ENCODE measurements around the gene ARFGEF3.

Gene ARFGEF3

DNA sequence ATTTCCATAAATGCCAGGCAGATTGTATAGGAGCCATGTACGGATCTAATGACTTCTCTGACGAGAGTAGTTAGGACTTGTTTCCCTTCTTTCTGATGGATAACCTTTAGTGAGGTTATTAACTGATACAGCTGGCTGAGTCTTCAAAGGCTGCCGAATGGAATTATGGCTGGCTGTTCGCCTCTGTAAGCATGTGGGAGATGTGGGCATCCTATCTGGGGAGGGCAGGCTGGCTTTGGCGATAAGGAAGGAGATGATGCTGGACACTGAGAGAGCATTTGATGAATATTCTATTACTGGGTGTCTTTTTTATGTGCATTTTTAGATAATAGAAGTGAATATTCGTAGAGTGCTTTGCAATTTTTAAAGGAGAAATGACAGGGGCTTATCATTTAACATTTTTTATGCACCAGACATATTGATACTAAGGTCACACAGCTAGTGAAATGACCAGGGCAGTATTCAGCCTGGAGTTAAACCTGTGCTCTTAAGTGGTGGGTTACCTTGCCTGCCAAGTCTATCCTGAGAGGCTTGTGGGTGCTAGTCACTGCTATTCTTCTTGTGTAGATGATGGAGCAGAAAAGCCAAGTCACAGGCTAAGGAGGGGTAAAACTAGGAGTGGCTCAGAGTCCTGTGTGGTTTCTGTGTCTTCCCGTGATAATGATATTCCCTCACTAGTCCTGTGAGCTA is 53.5 kb downstream of the ARFGEF3 start:
- no peak for DNase-seq (ENCODE audit: low read depth)

DNA sequence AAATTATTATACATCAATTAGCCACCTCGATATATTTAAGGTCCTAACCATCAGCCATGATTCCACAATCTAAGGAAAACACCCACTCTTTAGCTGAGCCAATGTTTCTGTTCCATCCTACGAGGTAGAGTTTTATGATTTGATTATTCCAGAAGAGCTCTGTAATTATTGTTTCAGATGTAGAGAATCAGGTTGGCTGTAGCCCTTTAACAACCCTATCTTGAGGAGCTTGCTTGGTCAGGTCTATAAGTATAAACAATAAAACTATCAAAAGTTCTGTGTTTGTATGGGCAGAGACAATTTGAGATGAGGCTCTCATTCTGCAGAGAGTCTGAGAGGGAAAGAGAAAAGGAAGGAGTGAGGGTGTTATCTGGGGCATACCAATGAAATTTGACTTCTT is 56.7 kb downstream of the ARFGEF3 start, which contains the start of gene PBOV1:
PBOV1 (minus strand) TSS at position 43 of the 400 bp plus-strand sequence. CDS start 96 bp downstream, outside the sequence.
- DNase-seq (ENCODE audit: low read depth): no peak

DNA sequence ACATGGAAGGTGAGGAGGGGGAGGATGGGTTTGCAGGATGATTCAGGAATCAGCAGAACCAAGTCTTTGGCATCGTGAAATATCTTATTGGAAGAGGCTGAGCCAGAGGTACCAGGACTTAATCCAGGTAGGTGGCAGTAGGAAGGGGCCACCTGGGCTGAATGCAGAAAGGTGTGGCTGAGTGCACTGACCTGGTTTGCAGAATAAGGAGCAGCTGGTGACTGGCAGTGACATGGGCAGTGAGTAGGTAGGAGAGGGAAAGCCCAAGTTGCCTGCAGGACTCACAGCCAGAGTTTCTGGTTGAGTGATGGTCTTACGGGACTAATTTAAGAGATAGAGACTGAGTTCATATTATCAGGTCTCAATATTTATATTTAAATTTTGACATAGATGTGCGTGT is 57.7 kb downstream of the ARFGEF3 start:
- DNase-seq (ENCODE audit: low read depth): no peak

DNA sequence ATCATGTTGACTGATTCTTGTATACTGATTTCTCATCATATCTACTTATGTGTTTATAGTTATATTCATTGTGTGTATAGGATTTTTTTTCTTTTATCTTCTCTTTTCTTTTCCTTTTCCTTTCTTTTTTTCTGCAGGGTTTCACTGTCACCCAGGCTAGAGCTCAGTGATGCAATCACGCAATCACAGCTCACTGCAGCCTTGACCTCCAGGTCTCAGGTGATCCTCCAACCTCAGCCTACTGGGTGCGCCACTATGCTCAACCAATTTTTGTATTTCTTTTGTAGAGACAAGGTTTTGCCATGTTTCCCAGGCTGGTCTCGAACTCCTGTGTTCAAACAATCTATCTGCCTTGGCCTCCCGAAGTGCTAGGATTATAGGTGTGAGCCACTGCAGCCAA is 58.2 kb downstream of the ARFGEF3 start:
- no peak for DNase-seq (ENCODE audit: low read depth)

DNA sequence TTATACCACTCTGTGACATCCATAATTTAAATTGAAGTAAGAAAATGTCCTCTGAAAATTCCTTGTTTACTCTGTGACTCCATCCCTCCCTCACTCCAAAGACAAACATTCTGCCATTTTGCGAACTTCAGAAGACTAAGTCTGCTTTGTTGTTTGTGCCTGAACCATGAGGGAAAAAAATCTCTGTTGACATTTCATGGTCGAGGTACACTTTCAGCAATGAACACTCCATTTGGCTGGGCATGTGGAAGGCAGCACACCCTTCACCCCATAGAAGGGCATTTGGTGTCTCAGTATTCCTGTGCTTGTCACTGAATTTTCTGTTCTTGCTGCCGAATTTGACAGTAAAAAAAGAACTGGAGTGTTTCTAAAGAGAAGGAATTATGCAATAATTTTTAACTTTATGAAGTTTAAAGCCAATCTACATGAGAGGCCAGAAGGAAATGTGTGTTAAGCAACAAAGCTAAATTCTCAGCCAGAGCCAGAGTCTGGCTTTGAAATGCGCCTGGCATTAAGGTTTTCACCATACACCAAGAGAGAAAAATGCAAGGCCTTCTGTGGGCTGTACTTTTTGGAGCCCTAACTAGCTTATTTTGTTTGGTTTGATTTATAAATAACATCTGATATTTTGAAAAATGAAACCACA is 61.3 kb downstream of the ARFGEF3 start:
- DNase-seq (ENCODE audit: low read depth): no peak

DNA sequence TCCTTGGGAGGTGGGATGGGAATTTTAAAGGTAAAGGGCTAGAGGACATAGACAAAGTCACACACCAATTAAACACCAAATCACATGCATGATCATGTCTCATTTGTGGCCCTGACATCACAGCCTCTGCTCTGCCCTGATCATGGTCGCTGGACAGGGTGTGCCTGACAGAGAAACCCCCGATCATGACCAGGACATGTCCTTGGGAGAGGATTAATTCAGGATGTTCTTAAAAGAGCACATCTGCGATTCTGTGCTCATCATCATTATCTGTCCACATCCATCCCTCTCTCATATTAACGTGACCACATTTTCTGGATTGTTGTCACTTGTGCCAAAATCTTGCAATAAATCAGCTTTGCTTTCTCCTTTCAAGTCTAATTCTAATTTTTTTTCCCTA is 64.2 kb downstream of the ARFGEF3 start:
- no peak for DNase-seq (ENCODE audit: low read depth)

DNA sequence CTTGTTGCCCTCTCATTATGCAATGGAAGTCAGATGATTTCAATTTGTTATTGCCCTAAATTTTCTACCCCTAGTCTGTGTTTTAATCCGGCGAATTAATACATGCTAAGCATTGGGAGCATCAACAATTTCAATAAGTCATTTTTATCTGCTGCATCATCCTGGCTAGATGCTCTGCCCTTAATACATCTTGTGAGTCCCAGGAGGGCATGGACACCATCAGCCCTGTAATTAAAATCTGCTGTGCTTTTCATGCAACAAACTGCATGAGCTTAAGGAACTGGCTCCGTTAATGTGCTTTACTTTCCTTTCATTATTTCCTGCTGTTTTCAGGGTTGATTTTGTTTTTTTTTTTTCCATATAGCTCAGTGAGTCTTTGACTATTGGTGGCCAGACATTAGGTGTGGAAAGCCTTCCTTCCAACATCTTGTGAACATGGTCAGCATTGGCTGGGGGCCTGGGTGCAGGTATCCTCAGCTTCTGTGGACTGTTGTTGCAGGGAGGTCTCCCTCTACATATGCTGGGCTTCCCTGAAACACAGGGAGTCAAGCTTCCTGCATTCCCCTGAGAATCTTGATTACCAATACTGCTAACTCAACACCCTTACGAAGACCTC is 65.1 kb downstream of the ARFGEF3 start:
- DNase-seq (ENCODE audit: low read depth): no peak

DNA sequence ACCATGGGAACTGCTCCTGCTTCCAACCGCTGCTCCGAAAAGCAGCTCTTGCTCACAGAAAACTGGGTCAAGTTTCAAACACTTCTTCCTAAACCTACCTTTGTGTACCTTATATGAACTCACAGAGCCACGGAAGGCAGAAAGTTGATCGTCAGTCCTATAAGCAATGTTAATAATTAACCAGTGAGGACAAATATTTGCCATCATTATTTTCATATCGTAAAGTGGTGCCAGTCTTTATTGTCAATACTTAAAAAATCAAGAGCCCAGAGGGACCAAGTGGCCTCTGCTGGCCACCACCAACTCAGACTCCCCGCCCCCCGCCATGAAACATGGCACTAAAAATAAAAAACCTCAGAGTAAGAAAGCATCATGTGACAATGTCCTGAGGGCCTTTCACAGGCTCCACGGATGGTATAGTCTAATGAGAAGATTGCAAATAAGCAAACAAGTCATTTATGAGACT is 65.6 kb downstream of the ARFGEF3 start:
- DNase-seq (ENCODE audit: low read depth): no peak

DNA sequence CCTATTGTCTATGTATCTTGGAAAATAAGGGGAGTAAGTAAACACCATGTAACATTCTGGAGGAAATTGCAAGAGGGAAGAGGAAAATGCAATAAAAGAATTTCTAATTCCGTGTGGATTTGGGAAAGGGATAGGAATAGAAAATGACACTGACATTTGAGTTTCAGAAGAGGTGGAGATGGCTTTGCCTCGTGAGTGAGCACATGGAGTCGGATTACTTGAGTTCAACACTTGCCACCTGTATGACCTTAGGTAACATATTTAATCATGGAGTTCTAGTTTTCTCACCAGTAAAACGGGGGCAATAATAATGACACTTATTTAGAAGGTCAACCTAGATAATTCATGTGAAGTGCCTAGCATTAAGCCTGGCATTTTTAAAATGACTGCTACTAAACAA is 67.3 kb downstream of the ARFGEF3 start:
- no peak for DNase-seq (ENCODE audit: low read depth)

DNA sequence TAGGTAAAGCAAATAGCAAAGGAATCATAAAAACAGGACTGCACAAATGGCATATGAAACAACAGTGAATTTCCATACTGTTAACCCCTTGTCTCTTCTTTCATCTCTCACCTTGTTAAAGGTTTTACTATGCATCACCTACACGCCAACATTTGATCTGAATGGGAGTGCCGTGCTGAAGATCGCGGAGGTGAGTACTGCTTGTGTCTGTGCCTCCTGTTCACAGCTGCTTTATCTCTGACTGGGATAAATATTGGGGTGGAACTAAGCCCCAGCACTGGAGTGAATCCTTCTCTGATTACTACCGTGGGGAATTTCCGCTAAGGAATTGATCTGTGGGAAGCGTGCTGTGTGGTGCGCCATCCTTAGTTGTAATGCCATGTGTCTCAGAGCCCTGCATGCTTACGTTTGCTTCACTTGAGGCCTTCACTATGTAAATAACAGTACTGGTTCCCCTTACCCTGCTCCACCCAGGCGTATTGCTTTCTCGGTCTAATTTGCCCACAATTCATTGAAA is 68.0 kb downstream of the ARFGEF3 start:
- DNase-seq (ENCODE audit: low read depth): no peak

DNA sequence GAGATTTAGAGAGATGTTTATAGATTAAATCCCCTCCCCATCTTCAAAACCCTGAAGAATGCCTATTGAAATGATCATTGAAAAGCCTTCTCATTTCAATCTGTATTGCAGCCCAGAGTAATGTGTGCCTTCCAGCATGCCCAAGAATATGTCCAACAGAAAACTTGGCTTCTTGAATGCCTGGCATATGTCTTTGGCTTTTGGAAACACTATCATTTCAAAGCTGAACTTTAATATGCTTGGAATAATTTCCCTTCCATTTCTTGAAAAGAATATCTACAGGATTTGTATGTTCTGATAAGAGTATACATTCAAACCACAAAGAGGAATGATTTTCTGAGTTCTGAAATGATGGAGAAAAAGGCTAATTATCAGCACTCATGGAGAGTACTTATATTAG is 68.5 kb downstream of the ARFGEF3 start:
- no peak for DNase-seq (ENCODE audit: low read depth)

DNA sequence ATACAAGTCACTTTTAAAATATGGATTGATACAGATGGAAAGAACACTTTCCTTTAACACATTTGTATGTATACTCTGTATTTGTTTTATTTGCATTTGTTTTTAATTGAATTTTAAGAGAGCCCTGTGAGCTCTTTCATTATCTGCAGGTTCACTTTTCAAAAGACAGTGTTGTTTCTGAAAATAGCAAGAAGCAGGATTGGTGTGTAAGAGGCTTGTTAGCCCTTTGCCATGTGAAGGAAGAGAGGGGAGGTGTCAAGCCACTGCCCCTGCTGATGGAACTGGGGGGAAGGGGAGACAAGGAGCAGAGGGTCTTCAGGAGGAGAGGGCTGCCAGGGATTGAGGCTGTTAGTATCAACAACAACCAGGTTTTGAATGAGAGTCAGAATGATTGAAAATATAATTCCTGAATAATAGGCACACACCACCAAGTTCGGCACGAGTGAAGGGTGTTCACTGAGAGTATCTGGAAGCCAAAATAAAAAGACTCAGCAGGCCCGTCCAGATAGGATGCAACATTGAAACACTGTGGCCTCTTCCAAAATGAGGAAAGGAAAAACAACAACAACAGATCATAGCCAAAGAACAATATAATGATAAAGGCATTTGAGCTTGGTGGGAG is 69.1 kb downstream of the ARFGEF3 start:
- DNase-seq (ENCODE audit: low read depth): no peak

DNA sequence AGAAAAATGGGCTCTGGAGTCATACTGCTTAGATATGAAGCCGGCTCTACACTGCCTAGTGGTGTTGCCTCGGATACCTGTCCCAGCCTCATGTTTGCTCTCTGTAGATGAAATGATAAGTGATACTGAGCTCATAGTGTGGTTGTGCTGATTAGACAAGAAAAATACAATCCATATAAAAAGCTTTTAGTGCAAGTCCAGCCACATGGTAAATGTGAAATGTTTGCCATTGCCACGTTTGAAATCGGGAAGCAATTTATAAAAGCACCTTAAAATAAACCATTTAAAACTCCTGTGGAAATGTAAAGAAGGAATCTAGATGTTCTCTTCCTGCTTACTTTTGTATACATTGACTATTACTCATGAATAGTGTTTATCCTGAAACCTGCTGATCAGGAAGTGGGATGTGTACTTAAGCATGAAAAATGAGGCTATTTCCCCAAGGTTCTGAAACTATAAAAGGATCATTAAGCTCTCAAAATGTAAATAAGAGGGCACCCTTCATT is 69.7 kb downstream of the ARFGEF3 start:
- no peak for DNase-seq (ENCODE audit: low read depth)

DNA sequence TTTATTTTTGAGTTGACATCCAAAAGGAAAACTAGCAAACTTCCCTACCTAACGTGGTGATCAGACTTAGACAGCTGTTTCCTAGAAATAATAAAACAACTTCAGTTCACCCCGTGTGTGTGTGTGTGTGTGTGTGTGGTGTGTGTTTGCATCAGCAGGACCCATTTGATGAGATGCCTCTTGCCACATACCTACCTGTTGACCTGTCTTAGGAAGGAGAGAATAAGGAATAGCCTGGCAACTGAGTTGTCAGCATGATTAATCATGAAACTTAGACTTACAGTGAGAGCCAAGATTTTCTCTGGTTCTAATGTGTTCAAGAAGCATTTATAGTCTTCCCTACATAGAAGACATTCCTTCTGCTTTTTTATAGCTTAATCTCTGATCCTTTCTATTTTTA is 72.6 kb downstream of the ARFGEF3 start:
- no peak for DNase-seq (ENCODE audit: low read depth)

DNA sequence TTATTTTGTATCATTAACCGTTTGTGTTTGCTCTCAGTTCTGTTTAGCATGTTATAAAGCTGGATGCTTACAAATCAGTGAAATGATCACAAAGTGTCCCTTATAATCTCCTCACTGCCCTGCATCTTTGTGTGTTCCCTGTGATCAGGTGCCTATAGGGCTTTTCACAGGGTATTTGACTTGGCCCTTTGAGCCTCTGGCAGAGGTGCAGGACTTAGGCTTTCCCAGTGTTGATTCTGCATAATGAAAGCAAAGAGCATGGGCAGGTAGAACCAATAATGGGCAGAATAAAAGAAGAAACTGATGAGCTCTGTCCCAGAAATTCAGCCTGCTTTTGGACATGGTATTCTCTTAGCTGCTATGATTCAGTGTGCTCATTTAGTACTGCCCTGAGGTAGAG is 73.5 kb downstream of the ARFGEF3 start:
- DNase-seq (ENCODE audit: low read depth): no peak

DNA sequence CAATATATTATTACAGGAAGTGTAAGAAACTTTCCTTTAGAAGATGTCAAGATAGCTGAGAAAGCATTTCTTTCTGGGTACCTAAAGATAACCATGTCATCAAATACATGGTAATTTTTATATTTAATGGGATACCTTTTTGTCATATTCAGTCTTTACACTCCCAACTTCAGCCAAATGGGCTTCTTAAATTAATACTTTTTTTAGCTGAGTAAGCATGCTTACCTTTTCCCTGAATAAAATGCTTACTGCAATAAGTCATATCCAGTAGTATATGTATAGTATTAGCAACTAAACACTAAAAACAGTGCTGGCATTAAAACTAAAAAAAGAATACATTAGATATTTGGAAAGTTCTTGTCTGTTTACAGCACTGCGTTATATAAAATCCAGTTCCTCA is 74.0 kb downstream of the ARFGEF3 start:
- no peak for DNase-seq (ENCODE audit: low read depth)

DNA sequence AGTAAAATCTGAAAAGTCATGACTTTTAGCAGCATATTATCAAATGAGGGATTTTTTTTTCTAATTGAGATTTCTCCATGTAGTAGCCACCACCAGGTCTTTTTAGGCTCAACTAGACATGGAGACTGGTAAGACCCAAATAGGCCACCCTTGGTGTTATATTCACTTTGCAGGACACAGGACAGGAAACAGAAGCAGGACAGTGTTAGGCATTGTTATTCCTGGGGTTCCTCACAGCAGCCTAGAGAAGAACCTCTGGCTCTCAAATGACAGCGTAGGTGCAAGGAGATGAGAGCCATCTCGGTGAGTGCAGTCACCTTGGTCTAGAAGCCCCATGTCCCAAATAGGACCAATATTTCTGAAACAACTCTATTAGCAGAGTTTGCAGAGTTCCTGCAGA is 75.7 kb downstream of the ARFGEF3 start:
- no peak for DNase-seq (ENCODE audit: low read depth)

DNA sequence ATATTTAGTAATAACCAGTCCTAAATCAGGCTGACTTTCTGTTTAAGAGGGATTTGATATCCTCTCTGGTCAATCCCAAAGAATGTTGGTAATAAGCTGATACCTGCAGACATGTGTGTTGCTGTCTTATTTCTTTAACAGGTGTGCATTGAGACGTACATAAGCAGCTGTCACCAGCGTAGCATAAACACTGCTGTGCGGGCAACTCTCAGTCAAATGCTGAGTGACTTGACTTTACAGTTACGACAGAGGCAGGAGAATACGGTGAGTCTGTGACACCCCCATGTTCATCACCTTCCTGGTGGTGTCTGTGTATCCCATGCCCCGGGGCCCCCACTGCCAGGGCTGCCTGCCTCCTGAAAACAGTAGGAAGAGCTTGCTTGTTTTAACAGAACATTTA is 76.6 kb downstream of the ARFGEF3 start:
- DNase-seq (ENCODE audit: low read depth): no peak

DNA sequence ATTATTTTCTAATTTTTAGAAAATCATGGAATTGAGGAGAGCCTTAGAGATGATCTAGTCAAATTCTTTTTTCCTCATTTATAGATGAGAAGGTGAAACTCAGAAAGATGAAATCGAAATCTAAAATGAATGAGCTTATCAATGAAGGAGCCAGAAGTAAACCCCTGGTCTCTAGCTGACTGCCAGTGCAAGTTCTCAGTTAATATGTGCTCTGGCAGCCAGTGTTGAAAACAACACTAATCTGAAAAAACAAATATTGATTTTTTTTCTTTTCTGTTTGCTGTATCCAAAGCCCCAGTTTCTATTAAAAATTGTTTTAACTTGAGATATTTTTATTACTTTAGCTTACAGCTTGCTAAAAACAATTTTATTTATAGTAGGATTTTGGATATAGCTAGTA is 78.0 kb downstream of the ARFGEF3 start:
- DNase-seq (ENCODE audit: low read depth): no peak

DNA sequence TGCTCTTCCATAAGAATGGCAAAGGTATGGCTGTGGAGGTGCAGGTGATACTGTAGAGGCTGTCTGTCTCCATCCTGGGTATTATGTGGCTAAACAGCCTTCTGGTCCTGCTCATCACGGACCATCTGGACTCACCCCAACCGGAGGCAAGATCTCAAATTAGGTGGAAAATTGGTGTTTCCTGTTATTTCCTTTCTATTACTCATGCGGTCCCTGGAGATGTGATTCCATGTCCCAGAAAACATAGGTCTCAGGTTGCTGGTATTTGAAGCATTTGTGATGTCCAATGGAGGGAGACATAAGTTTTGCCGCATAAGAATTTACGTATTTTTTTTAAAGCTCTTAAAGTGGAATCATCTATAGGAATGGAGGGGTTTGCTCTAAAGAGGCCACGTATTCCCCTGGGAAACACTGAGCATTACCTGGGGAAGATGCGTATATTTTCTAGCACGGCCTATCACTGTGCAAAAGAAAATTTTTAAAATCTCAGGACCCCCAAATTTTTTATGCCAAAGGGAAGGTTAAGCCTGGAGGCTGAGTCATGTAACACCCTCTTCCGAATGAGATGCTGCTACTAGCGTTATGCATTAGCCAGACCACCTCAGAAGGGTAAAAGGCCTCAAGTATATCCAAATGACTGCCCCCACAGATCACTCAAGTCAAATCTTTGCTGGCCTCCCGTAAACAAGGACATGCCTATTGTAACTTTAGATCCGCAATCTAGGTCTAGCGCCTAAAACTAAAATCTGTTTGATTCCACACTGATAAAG is 78.9 kb downstream of the ARFGEF3 start:
- DNase-seq (ENCODE audit: low read depth): no peak

DNA sequence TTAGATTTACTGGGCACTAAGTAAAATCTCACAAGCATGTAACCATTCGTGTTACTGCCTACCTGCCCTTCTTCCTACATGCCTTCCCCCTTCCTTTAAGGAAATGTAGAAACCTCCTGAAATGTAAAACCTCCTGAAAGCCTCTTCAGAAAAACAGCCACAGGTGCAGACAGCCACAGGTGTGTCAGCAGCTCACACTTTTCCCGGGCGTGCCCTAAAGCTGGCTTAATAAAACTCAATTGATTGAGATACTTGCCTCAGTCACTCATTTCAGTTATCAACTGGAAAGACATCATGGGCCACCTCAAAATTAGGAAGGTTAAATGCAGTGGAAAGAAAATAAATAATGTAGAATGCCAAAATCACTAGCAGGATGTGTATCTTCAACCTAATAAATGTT is 79.6 kb downstream of the ARFGEF3 start:
- DNase-seq (ENCODE audit: low read depth): no peak

DNA sequence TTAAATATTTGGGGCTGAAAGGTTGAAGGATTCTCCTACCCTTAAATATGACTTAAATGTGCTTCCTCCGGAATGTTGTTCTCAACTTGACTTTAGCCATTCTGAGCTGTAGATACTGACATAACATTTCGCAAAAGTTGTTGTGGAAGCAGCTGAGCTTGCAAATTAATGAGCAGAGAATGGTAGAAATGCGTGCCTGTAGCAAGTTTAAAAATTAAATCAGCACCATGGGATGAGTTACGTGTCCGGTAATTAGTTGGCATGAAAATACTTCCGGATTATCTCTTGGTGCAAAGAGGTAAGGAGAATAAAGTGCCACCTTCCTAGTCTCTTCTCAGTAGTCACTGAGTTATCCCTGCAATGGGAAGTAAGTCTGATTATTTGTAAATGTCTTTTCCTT is 80.2 kb downstream of the ARFGEF3 start:
- DNase-seq (ENCODE audit: low read depth): no peak
